IMR-90 (cell line): ENCODE data around the gene KLC1. TPM values are rescaled to one million over a fixed set of nuclear protein-coding genes. Genes with fewer than 3 reads are reported as not detected.

Source experiments
- ATAC-seq: fragments of 200-7000 bp; cut with Tn5 transposase; 2 replicates; pipeline ENCODE4 v1.9.1; 2020; ENCODE audit warnings: low read depth, mild to moderate bottlenecking, moderate library complexity
- BruUV-seq: library from RNA; stranded (reverse); fragments of 400-500 nt; replicated peaks from 2 replicates; lab custom pipeline; 2021; lab: Mats Ljungman, UMichigan
- CTCF ChIA-PET: fragments of 300-600 bp; formaldehyde crosslinking; extraction: SDS; loops from one replicate; lab custom pipeline; 2021; ENCODE audit warnings: antibody characterized with exemption; lab: Yijun Ruan, JAX
- POLR2A ChIA-PET: fragments of 300-600 bp; sonication (Branson Sonifier 250); formaldehyde crosslinking; loops from one replicate; lab custom pipeline; 2022; ENCODE audit warnings: antibody characterized with exemption; ENCODE audit not compliant: unreplicated experiment; lab: Charles Lee
- DNase-seq: peaks from one replicate; pipeline ENCODE4 v3.0.0; 2013
- H2AFZ ChIP-seq: replicated peaks from 2 replicates; pipeline ENCODE3; 2013; ENCODE audit warnings: low read length, mild to moderate bottlenecking; ENCODE audit not compliant: poor library complexity
- H2AK5ac ChIP-seq: 2 replicates; pipeline ENCODE4 v1.6.1; 2013; ENCODE audit warnings: low read depth, low read length, inconsistent platforms
- H2AK9ac ChIP-seq: replicated peaks from 2 replicates; pipeline ENCODE3; 2013; ENCODE audit warnings: mild to moderate bottlenecking, low read depth, low read length, moderate library complexity; ENCODE audit not compliant: poor library complexity
- H2BK120ac ChIP-seq: 2 replicates; pipeline ENCODE4 v1.6.1; 2013; ENCODE audit warnings: low read depth, low read length, inconsistent platforms
- H2BK15ac ChIP-seq: 3 replicates; pipeline ENCODE4 v1.6.1; 2013; ENCODE audit warnings: low read depth, low read length, inconsistent platforms
- H2BK20ac ChIP-seq: 2 replicates; pipeline ENCODE4 v1.6.1; 2013; ENCODE audit warnings: low read depth, mild to moderate bottlenecking, inconsistent platforms, low read length, moderate library complexity
- H2BK5ac ChIP-seq: 2 replicates; pipeline ENCODE4 v1.6.1; 2013; ENCODE audit warnings: mild to moderate bottlenecking, low read depth, low read length, inconsistent platforms; ENCODE audit not compliant: poor library complexity, severe bottlenecking
- H3K14ac ChIP-seq: replicated peaks from 2 replicates; pipeline ENCODE4 v1.6.1; 2013; ENCODE audit warnings: low read depth, low read length, inconsistent platforms
- H3K18ac ChIP-seq: 2 replicates; pipeline ENCODE4 v1.6.1; 2013; ENCODE audit warnings: low read depth, low read length, control low read depth
- H3K23ac ChIP-seq: 2 replicates; pipeline ENCODE4 v1.6.1; 2013; ENCODE audit warnings: low read depth, low read length, inconsistent platforms
- H3K27ac ChIP-seq: 2 replicates; pipeline ENCODE4 v1.5.1; 2013; ENCODE audit warnings: mild to moderate bottlenecking, control low read depth, low read length; ENCODE audit not compliant: insufficient read depth
- H3K27me3 ChIP-seq: 2 replicates; pipeline ENCODE4 v1.6.1; 2013; ENCODE audit warnings: low read length; ENCODE audit not compliant: control insufficient read depth, insufficient read depth
- H3K36me3 ChIP-seq: 2 replicates; pipeline ENCODE4 v1.6.1; 2013; ENCODE audit warnings: low read length, mixed read lengths; ENCODE audit not compliant: control insufficient read depth, insufficient read depth
- H3K4ac ChIP-seq: 2 replicates; pipeline ENCODE4 v1.6.1; 2013; ENCODE audit warnings: low read depth, low read length, inconsistent platforms
- H3K4me1 ChIP-seq: 2 replicates; pipeline ENCODE4 v1.6.1; 2013; ENCODE audit warnings: low read length, mixed read lengths; ENCODE audit not compliant: control insufficient read depth, insufficient read depth
- H3K4me2 ChIP-seq: 2 replicates; pipeline ENCODE4 v1.6.1; 2013; ENCODE audit warnings: low read depth, mild to moderate bottlenecking, control low read depth, low read length, moderate library complexity
- H3K4me3 ChIP-seq: 2 replicates; pipeline ENCODE4 v1.5.1; 2013; ENCODE audit warnings: low read depth, mild to moderate bottlenecking, control low read depth, low read length, moderate library complexity; ENCODE audit not compliant: insufficient read depth
- H3K56ac ChIP-seq: 2 replicates; pipeline ENCODE4 v1.6.1; 2013; ENCODE audit warnings: low read length, inconsistent platforms; ENCODE audit not compliant: insufficient read depth; ENCODE audit errors: extremely low read depth
- H3K79me1 ChIP-seq, 2 experiments: 2 replicates each; pipeline ENCODE4 v1.6.1; 2013; ENCODE audit warnings: low read length in 2 of 2, inconsistent platforms in 1 of 2, low read depth in 1 of 2
- H3K9ac ChIP-seq: 2 replicates; pipeline ENCODE4 v1.6.1; 2013; ENCODE audit warnings: low read depth, low read length, control low read depth
- H3K9me1 ChIP-seq: 2 replicates; pipeline ENCODE4 v1.6.1; 2013; ENCODE audit warnings: low read length, inconsistent platforms; ENCODE audit not compliant: insufficient read depth
- H3K9me3 ChIP-seq: 2 replicates; pipeline ENCODE4 v1.6.1; 2013; ENCODE audit warnings: low read length; ENCODE audit not compliant: control insufficient read depth, insufficient read depth
- H4K20me1 ChIP-seq: 2 replicates; pipeline ENCODE4 v1.6.1; 2013; ENCODE audit warnings: low read length, inconsistent platforms; ENCODE audit not compliant: insufficient read depth
- H4K5ac ChIP-seq: 2 replicates; pipeline ENCODE4 v1.6.1; 2013; ENCODE audit warnings: mild to moderate bottlenecking, low read depth, low read length, control low read depth
- H4K8ac ChIP-seq, 2 experiments: 2 replicates each; pipeline ENCODE4 v1.6.1; 2013; ENCODE audit warnings: low read depth in 2 of 2, low read length in 2 of 2, control low read depth in 1 of 2, inconsistent platforms in 1 of 2
- H4K91ac ChIP-seq: 2 replicates; pipeline ENCODE4 v1.6.1; 2013; ENCODE audit warnings: low read depth, low read length, inconsistent platforms; ENCODE audit not compliant: insufficient read depth
- CHD1 ChIP-seq: IDR thresholded peaks from 2 replicates; pipeline ENCODE4 v1.6.1; 2012; ENCODE audit warnings: low read depth, low read length, improper control_type of control experiment
- FOS ChIP-seq: fragments of 150-350 bp; IDR thresholded peaks from 2 replicates; pipeline ENCODE4 v1.6.1; 2016; ENCODE audit warnings: low read depth, low read length
- MAFK ChIP-seq: IDR thresholded peaks from 2 replicates; pipeline ENCODE4 v1.6.1; 2012; ENCODE audit warnings: low read depth, low read length, improper control_type of control experiment
- MXI1 ChIP-seq: IDR thresholded peaks from 2 replicates; pipeline ENCODE4 v1.6.1; 2012; ENCODE audit warnings: low read depth, mild to moderate bottlenecking, low read length, moderate library complexity, borderline replicate concordance
- NFE2L2 ChIP-seq: fragments of 150-350 bp; IDR thresholded peaks from 2 replicates; pipeline ENCODE4 v1.6.1; 2016; ENCODE audit warnings: low read depth, mild to moderate bottlenecking, low read length
- RAD21 ChIP-seq: IDR thresholded peaks from 2 replicates; pipeline ENCODE4 v1.6.1; 2012; ENCODE audit warnings: low read length, improper control_type of control experiment
- RCOR1 ChIP-seq: IDR thresholded peaks from 2 replicates; pipeline ENCODE4 v1.6.1; 2012; ENCODE audit warnings: mild to moderate bottlenecking, low read length, improper control_type of control experiment; ENCODE audit not compliant: insufficient replicate concordance
- RFX5 ChIP-seq: IDR thresholded peaks from 2 replicates; pipeline ENCODE4 v1.8.0; 2012; ENCODE audit warnings: low read depth, mild to moderate bottlenecking, low read length, moderate library complexity
- SMC3 ChIP-seq: fragments of 150-350 bp; IDR thresholded peaks from 2 replicates; pipeline ENCODE4 v1.6.1; 2016; ENCODE audit warnings: low read depth, mild to moderate bottlenecking, antibody characterized with exemption, low read length, moderate library complexity
- WGBS, 2 experiments: methylation state at CpG; one replicate each; pipeline versions ENCODE4 v1.1.5 to v1.1.7; 2013; ENCODE audit warnings: missing lambda C conversion rate in 2 of 2; ENCODE audit not compliant: insufficient read length in 1 of 2; ENCODE audit errors: extremely low coverage in 2 of 2; 5-methylcytosine and 5-hydroxymethylcytosine counted together
- dilution Hi-C: fragments of 300-500 bp; cut with HindIII; formaldehyde crosslinking; loops from one replicate; pipeline ENCODE4 v1.14.3; 2018; ENCODE audit warnings: low sequenced_read_pairs; ENCODE audit not compliant: unreplicated experiment
- in situ Hi-C: fragments of 300-500 bp; cut with MboI; formaldehyde crosslinking; loops from 3 replicates; pipeline ENCODE4 v1.14.3; 2019; ENCODE audit warnings: low sequenced_read_pairs, inconsistent platforms, mixed read lengths
- intact Hi-C: fragments of 100-400 bp; cut with micrococcal nuclease; formaldehyde crosslinking; loops from 2 replicates; pipeline ENCODE4 v1.10.0; 2022
- polyA plus RNA-seq, 3 experiments: library from polyadenylated mRNA; depleted of rRNA; stranded (reverse); fragments of >200 nt; gene quantifications; 2 replicates each; pipeline ENCODE4 v1.2.3, GENCODE V29; 2012; ENCODE audit warnings: low replicate concordance in 1 of 3
- total RNA-seq: library from RNA; depleted of rRNA; stranded (reverse); fragments of >200 nt; gene quantifications from 2 replicates; pipeline ENCODE4 v1.2.3, GENCODE V29; 2012

The KLC1 gene
- total and polyA plus RNA-seq, 2 of the 4 experiments (the other 2 are of a cell fraction) = 101 to 157 TPM

- 73% methylated on average over 2 of the region's 7 CpGs; no CpG with 5 or more reads in 1 of the 2 experiments for WGBS, 2 experiments
- intact Hi-C loops (no loop called here), in situ Hi-C loops (no loop called here), dilution Hi-C loops (no loop called here)
- CTCF ChIA-PET = no interaction called here
- H2BK20ac ChIP-seq = no peak overlapping the region
- no TSS peak for BruUV-seq
- no peak overlapping the region for H3K18ac ChIP-seq
- H4K8ac ChIP-seq = no peak overlapping the region
- no peak for TF ChIP-seq CHD1
- TF ChIP-seq MXI1 = no peak
- no peak for TF ChIP-seq NFE2L2
- TF ChIP-seq MAFK = no peak
- TF ChIP-seq RFX5 = no peak
- no peak for TF ChIP-seq FOS
- no peak for TF ChIP-seq RCOR1
- TF ChIP-seq SMC3 = no peak
- no peak for TF ChIP-seq RAD21
- peaks cover 10 to 65% of the 10 kb centered on the region in 2 experiments for H3K79me1 ChIP-seq
- no peak overlapping the region for H4K5ac ChIP-seq
- H2AFZ ChIP-seq = no peak overlapping the region
- no peak overlapping the region for H3K4me3 ChIP-seq
- ATAC-seq (no peak), DNase-seq (no peak)
- no peak overlapping the region for H3K56ac ChIP-seq
- H3K4me2 ChIP-seq = no peak overlapping the region; the same call in 1 of the 2 replicates
- H3K9me3 ChIP-seq = no peaks in the 10 kb centered on the region
- H2AK9ac ChIP-seq = no peak overlapping the region
- no peak overlapping the region for H2BK5ac ChIP-seq
- H2BK120ac ChIP-seq = no peak overlapping the region
- H3K23ac ChIP-seq = no peak overlapping the region
- H3K9ac ChIP-seq = no peak overlapping the region
- H3K36me3 ChIP-seq = peaks cover 21% of the 10 kb centered on the region
- no peak overlapping the region for H4K91ac ChIP-seq
- peaks cover 22% of the 10 kb centered on the region for H3K9me1 ChIP-seq
- H2BK15ac ChIP-seq = no peak overlapping the region
- no peak overlapping the region for H3K14ac ChIP-seq
- H3K27ac ChIP-seq = peak overlapping the region; percentile 3; the same call in 1 of the 2 replicates
- H3K4me1 ChIP-seq = peaks cover 21% of the 10 kb centered on the region
- peaks cover 86% of the 10 kb centered on the region for H4K20me1 ChIP-seq
- no peak overlapping the region for H2AK5ac ChIP-seq
- no peaks in the 10 kb centered on the region for H3K27me3 ChIP-seq
- POLR2A ChIA-PET = no interaction called here
- no peak overlapping the region for H3K4ac ChIP-seq
Observed at GRCh38 chr14:103651585-103651984, 22.6 kb downstream of the KLC1 start.
